HepG2 (cell line): Measurements from ENCODE around the gene ANKRD65. TPM values are rescaled to one million over a fixed set of nuclear protein-coding genes. Genes with fewer than 3 reads are reported as not detected.

Experiments used
- ATAC-seq: fragments of 200-7000 bp; cut with Tn5 transposase; 3 replicates; pipeline ENCODE4 v1.9.1; 2020; ENCODE audit warnings: mild to moderate bottlenecking, moderate library complexity
- BruUV-seq: library from RNA; stranded (reverse); fragments of 400-500 nt; replicated peaks from 2 replicates; lab custom pipeline; 2021; lab: Mats Ljungman, UMichigan
- CTCF ChIA-PET: fragments of 300-600 bp; formaldehyde crosslinking; extraction: SDS; loops from one replicate; lab custom pipeline; 2021; ENCODE audit warnings: low total read pairs, inconsistent platforms, low intra/inter-chr PET ratio; lab: Yijun Ruan, JAX
- POLR2A ChIA-PET: fragments of 350-600 bp; sonication (Branson Sonifier 250); formaldehyde crosslinking; loops from one replicate; lab custom pipeline; 2020; ENCODE audit warnings: antibody characterized with exemption, inconsistent platforms; lab: Yijun Ruan, JAX
- DNase-seq: peaks from one replicate; pipeline ENCODE4 v3.0.0-alpha.2; 2015; ENCODE audit warnings: low spot score
- FAIRE-seq: peaks from 3 replicates; lab custom pipeline; 2011; peaks lifted over from hg19 to GRCh38; lab: Jason Lieb, UNC
- H2AFZ ChIP-seq: one replicate; pipeline ENCODE4 v1.6.1; 2011; ENCODE audit warnings: low read length, inconsistent platforms
- H3K27ac ChIP-seq: fragments of 300-600 bp; 3 replicates; pipeline ENCODE4 v1.8.0; 2011; ENCODE audit warnings: mixed run types, mild to moderate bottlenecking, mixed read lengths, low read length, inconsistent platforms; ENCODE audit not compliant: insufficient read depth; ENCODE audit errors: extremely low read length
- H3K27me3 ChIP-seq, 2 experiments: fragments of 200-600 bp in 1 of 2; 2 replicates in 1 of 2; 3 replicates in 1 of 2; pipeline versions ENCODE4 v1.6.0 to v1.8.0; 2011; ENCODE audit warnings: low read length in 2 of 2, mild to moderate bottlenecking in 2 of 2, moderate library complexity in 2 of 2, inconsistent platforms in 1 of 2; ENCODE audit not compliant: insufficient read depth in 2 of 2, control insufficient read depth in 1 of 2
- H3K36me3 ChIP-seq, 2 experiments: fragments of 200-600 bp in 1 of 2; replicated peaks in 1 of 2; 2 replicates in 1 of 2; 3 replicates in 1 of 2; pipeline versions ENCODE4 v1.5.1 to v1.8.0; 2011; ENCODE audit warnings: low read length in 2 of 2, inconsistent platforms in 1 of 2; ENCODE audit not compliant: insufficient read depth in 2 of 2, control insufficient read depth in 1 of 2
- H3K4me1 ChIP-seq: 2 replicates; pipeline ENCODE4 v1.5.1; 2012; ENCODE audit warnings: low read length, inconsistent platforms; ENCODE audit not compliant: insufficient read depth
- H3K4me2 ChIP-seq: 2 replicates; pipeline ENCODE4 v1.6.0; 2011; ENCODE audit warnings: low read depth, low read length, inconsistent platforms
- H3K4me3 ChIP-seq, 3 experiments: fragments of 200-600 bp in 1 of 3; sonication (generic), shearing (Covaris generic) in 1 of 3; replicated peaks in 1 of 3; 2 replicates each; pipeline ENCODE4 v1.5.1; 2011 to 2016; ENCODE audit warnings: low read length in 3 of 3, inconsistent platforms in 2 of 3, low read depth in 2 of 3, mild to moderate bottlenecking in 2 of 3, control low read depth in 1 of 3, mixed read lengths in 1 of 3; ENCODE audit not compliant: insufficient read depth in 1 of 3
- H3K79me2 ChIP-seq: one replicate; pipeline ENCODE4 v1.6.1; 2011; ENCODE audit warnings: low read length, inconsistent platforms; ENCODE audit not compliant: insufficient read depth
- H3K9ac ChIP-seq: 2 replicates; pipeline ENCODE4 v1.6.0; 2011; ENCODE audit warnings: mild to moderate bottlenecking, low read depth, low read length, inconsistent platforms; ENCODE audit not compliant: insufficient read depth
- H3K9me3 ChIP-seq: 2 replicates; pipeline ENCODE4 v1.5.1; 2012; ENCODE audit warnings: mild to moderate bottlenecking, low read length
- H4K20me1 ChIP-seq: 2 replicates; pipeline ENCODE4 v1.6.0; 2011; ENCODE audit warnings: inconsistent platforms, mild to moderate bottlenecking, low read length, moderate library complexity; ENCODE audit not compliant: insufficient read depth
- ARID5B ChIP-seq: IDR thresholded peaks from 2 replicates; pipeline ENCODE4 v1.4.0; 2020; ENCODE audit warnings: mild to moderate bottlenecking, missing genetic modification reagents
- HOXA3 ChIP-seq: sonication (generic); formaldehyde crosslinking; IDR thresholded peaks from 2 replicates; pipeline ENCODE4 v1.5.0; 2020; ENCODE audit warnings: missing genetic modification reagents
- RBM22 ChIP-seq: fragments of 200-400 bp; formaldehyde crosslinking; optimal IDR thresholded peaks from 2 replicates; pipeline ENCODE3; 2017; ENCODE audit warnings: mild to moderate bottlenecking, low read length, moderate library complexity
- SIX4 ChIP-seq: sonication (generic); formaldehyde crosslinking; IDR thresholded peaks from 2 replicates; pipeline ENCODE4 v1.4.0; 2020; ENCODE audit warnings: missing genetic modification reagents
- SKI ChIP-seq: fragments of 450-650 bp; IDR thresholded peaks from one replicate; pipeline ENCODE4 v1.6.1; 2018; ENCODE audit warnings: mild to moderate bottlenecking; ENCODE audit not compliant: partially characterized antibody
- ZNF121 ChIP-seq: sonication (generic); formaldehyde crosslinking; IDR thresholded peaks from 2 replicates; pipeline ENCODE4 v1.5.0; 2020; ENCODE audit warnings: mild to moderate bottlenecking, missing genetic modification reagents
- ZNF124 ChIP-seq: sonication (generic); formaldehyde crosslinking; IDR thresholded peaks from 2 replicates; pipeline ENCODE4 v1.4.0; 2020; ENCODE audit warnings: missing genetic modification reagents
- ZNF17 ChIP-seq: sonication (generic); formaldehyde crosslinking; IDR thresholded peaks from 2 replicates; pipeline ENCODE4 v1.5.0; 2020; ENCODE audit warnings: mild to moderate bottlenecking, missing genetic modification reagents
- ZNF205 ChIP-seq: IDR thresholded peaks from 2 replicates; pipeline ENCODE4 v1.6.1; 2018; ENCODE audit warnings: missing biosample characterization, missing genetic modification reagents
- ZNF251 ChIP-seq: sonication (generic); formaldehyde crosslinking; IDR thresholded peaks from 2 replicates; pipeline ENCODE4 v1.9.0; 2021; ENCODE audit warnings: mild to moderate bottlenecking, missing genetic modification reagents
- ZNF766 ChIP-seq: sonication (generic); formaldehyde crosslinking; IDR thresholded peaks from 2 replicates; pipeline ENCODE4 v1.5.0; 2020; ENCODE audit warnings: missing genetic modification reagents, borderline replicate concordance
- WGBS: methylation state at CpG from one replicate; pipeline ENCODE4 v1.1.6; 2017; ENCODE audit warnings: low lambda C conversion rate; 5-methylcytosine and 5-hydroxymethylcytosine counted together
- in situ Hi-C: cut with HindIII; loops from 2 replicates; pipeline ENCODE4 v1.10.0; 2017; ENCODE audit warnings: low pct_unique_long_range_greater_than_20kb; ENCODE audit not compliant: extremely low pct_ligation_motif_present
- intact Hi-C: fragments of 100-400 bp; cut with micrococcal nuclease; formaldehyde crosslinking; loops from one replicate; pipeline ENCODE4 v1.10.0; 2022; ENCODE audit not compliant: unreplicated experiment
- polyA plus RNA-seq, 8 experiments: library from polyadenylated mRNA; depleted of rRNA in 3 of 8; stranded (reverse) in 7 of 8; unstranded in 1 of 8; fragments of >200 nt; fragmentation: Illumina TruSeq in 4 of 8; extraction: Trizol in 4 of 8; gene quantifications; 2 replicates each; pipeline versions ENCODE4 v1.2.1 to v1.2.3, GENCODE V29; 2011 to 2016; ENCODE audit warnings: low read depth in 4 of 8, missing spikeins in 1 of 8, mixed read lengths in 1 of 8; ENCODE audit not compliant: insufficient read depth in 1 of 8
- total RNA-seq, 5 experiments: library from RNA; depleted of rRNA; stranded (reverse); fragments of >200 nt; fragmentation: Illumina TruSeq; extraction: Trizol; gene quantifications; 2 replicates each; pipeline ENCODE4 v1.2.3, GENCODE V29; 2016; ENCODE audit warnings: low read depth in 1 of 5
- TF ChIP-seq, protein P1 (sequence below): sonication (generic); formaldehyde crosslinking; IDR thresholded peaks from 2 replicates; pipeline ENCODE4 v1.5.0; 2020; ENCODE audit warnings: missing genetic modification reagents

The ANKRD65 gene
- total and polyA plus RNA-seq, 2 of the 13 experiments (the other 11 are each of a cell fraction or from before 2014, with no cell fraction given), result 12.1 to 30.1 TPM

DNA sequence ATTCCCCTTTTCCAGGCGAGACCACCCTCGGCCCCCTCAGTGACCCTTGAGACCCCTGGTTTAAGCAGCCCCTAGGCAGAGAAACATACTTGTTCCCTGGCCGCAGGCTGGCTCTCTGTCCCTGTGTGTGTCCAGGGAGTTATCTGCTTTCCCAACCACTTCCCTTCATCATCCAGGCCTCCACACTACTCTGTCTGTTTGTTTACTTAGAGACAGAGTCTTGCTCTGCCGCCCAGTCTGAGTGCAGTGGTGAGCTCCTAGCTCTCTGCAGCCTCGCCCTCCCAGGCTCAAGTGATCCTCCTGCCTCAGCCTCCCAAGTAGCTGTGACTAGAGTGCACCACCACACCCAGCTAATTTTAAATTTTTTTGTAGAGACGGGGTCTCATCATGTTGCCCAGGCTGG is 8.6 kb upstream of the ANKRD65 start:
- Histone ChIP-seq H4K20me1 (no peaks in the 10 kb centered on the region), H3K4me1 (peaks cover 52% of the 10 kb centered on the region), H3K27me3 (no peaks in the 10 kb centered on the region), H3K79me2 (peaks cover 4% of the 10 kb centered on the region), H3K36me3 (no peaks in the 10 kb centered on the region), H2AFZ (no peak overlapping the region), H3K9ac (0 out of 2 replicates have a peak overlapping the region, but pooled peaks have one; percentile 88), H3K4me2 (peak overlapping the region; percentile 89), H3K27ac (peak overlapping the region; percentile 94), H3K4me3 (peak overlapping the region in 2 of 3 experiments; percentile 79 to 88; a peak in 3 of 6 replicates), H3K9me3 (no peaks in the 10 kb centered on the region)
- in situ Hi-C loops (no loop called here), intact Hi-C loops (no loop called here)
- FAIRE-seq (peak; percentile 81), ATAC-seq (no peak; the same call in 2 of the 3 replicates), DNase-seq (peak; percentile 71)
- ChIA-PET POLR2A (interaction anchor here (1.3 to 11.0 kb wide), 8 partner anchors 9 to 125 kb away, joined by 3 to 355 read pairs (median 28); partner anchors contain the start of genes ANKRD65, CCNL2 and MRPL20), CTCF (interaction anchor here (1.4 kb wide), 1 partner anchor 11 kb away, joined by 10 read pairs; no protein-coding TSS in a partner anchor)
- BruUV-seq, result no TSS peak
- 10% methylated on average over 6 of the region's 6 CpGs for WGBS
- TF ChIP-seq RBM22, result peak; percentile 49
- TF ChIP-seq ZNF121 (CRISPR knock-in tag), result peak; percentile 100
- peak; percentile 6; the same call in 1 of the 2 replicates for TF ChIP-seq HOXA3 (CRISPR knock-in tag)
- TF ChIP-seq ARID5B (CRISPR knock-in tag), result no peak
- TF ChIP-seq SKI, result no peak
- TF ChIP-seq ZNF766 (CRISPR knock-in tag), result no peak
- TF ChIP-seq, protein P1, sequence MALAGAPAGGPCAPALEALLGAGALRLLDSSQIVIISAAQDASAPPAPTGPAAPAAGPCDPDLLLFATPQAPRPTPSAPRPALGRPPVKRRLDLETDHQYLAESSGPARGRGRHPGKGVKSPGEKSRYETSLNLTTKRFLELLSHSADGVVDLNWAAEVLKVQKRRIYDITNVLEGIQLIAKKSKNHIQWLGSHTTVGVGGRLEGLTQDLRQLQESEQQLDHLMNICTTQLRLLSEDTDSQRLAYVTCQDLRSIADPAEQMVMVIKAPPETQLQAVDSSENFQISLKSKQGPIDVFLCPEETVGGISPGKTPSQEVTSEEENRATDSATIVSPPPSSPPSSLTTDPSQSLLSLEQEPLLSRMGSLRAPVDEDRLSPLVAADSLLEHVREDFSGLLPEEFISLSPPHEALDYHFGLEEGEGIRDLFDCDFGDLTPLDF (CRISPR knock-in tag), result no peak
- TF ChIP-seq ZNF124 (CRISPR knock-in tag), result no peak
- no peak for TF ChIP-seq SIX4
- 0 out of 2 replicates have a peak, but pooled peaks have one; percentile 39 for TF ChIP-seq ZNF17 (CRISPR knock-in tag)
- TF ChIP-seq ZNF251 (CRISPR knock-in tag), result no peak
- TF ChIP-seq ZNF205 (CRISPR knock-in tag), result 0 out of 2 replicates have a peak, but pooled peaks have one; percentile 20
